Osteocyte (in vitro differentiated cells): ENCODE results near the gene NEAT1. TPM values are rescaled to one million over a fixed set of nuclear protein-coding genes. Genes with fewer than 3 reads are reported as not detected.

Experiments
- total RNA-seq: library from RNA; stranded (reverse); gene quantifications from 2 replicates; pipeline ENCODE4 v1.2.1, GENCODE V29; 2021

NEAT1 gene
- total RNA-seq, 1 donor from 2014 or later = 534 TPM

Other genes starting within 250 kb of the NEAT1 start
- 154 and 155 TPM in 2 replicates for gene CAPN1, start 240.9 kb upstream of the NEAT1 start, total RNA-seq
- 5.9 and 9.3 TPM in 2 replicates for gene POLA2, start 160.8 kb upstream of the NEAT1 start, total RNA-seq
- 20.7 and 23.1 TPM in 2 replicates for gene CDC42EP2, start 107.9 kb upstream of the NEAT1 start, total RNA-seq
- gene DPF2, start 88.9 kb upstream of the NEAT1 start, total RNA-seq = 57.7 and 74.9 TPM in 2 replicates
- gene TIGD3, start 68.0 kb upstream of the NEAT1 start, total RNA-seq = 0.16 and 0.24 TPM in 2 replicates
- gene SLC25A45, start 40.2 kb upstream of the NEAT1 start, total RNA-seq = 9.9 and 10.8 TPM in 2 replicates
- gene FRMD8, start 36.2 kb upstream of the NEAT1 start, total RNA-seq = 62.8 and 65.8 TPM in 2 replicates
- 11,843 and 16,538 TPM in 2 replicates for gene MALAT1, start 76.2 kb downstream of the NEAT1 start, total RNA-seq
- 103 and 104 TPM in 2 replicates for gene SCYL1, start 102.3 kb downstream of the NEAT1 start, total RNA-seq
- gene LTBP3, start 135.6 kb downstream of the NEAT1 start, total RNA-seq = 219 and 256 TPM in 2 replicates
- 31.3 and 32.7 TPM in 2 replicates for gene ZNRD2, start 147.7 kb downstream of the NEAT1 start, total RNA-seq
- 84.2 and 92.1 TPM in 2 replicates for gene FAM89B, start 149.7 kb downstream of the NEAT1 start, total RNA-seq
- gene EHBP1L1, start 153.3 kb downstream of the NEAT1 start, total RNA-seq = 39.7 and 42.6 TPM in 2 replicates
- gene KCNK7, start 173.0 kb downstream of the NEAT1 start, total RNA-seq = not detected in 2 replicates
- 43.5 and 44.7 TPM in 2 replicates for gene MAP3K11, start 191.4 kb downstream of the NEAT1 start, total RNA-seq
- 47.7 and 49.8 TPM in 2 replicates for gene PCNX3, start 193.0 kb downstream of the NEAT1 start, total RNA-seq
- 31.2 and 34.7 TPM in 2 replicates for gene SIPA1, start 215.3 kb downstream of the NEAT1 start, total RNA-seq
- 77.4 and 79.7 TPM in 2 replicates for gene RELA, start 240.1 kb downstream of the NEAT1 start, total RNA-seq